NCI-H187 treated with DMSO at 0.1 percent for 48 hours (cell line): ENCODE measurements around the gene PPP1R9B.

Source experiments
- DNase-seq: peaks from one replicate; lab custom pipeline; 2025; lab: John Stamatoyannopoulos, UW

The PPP1R9B gene

DNA sequence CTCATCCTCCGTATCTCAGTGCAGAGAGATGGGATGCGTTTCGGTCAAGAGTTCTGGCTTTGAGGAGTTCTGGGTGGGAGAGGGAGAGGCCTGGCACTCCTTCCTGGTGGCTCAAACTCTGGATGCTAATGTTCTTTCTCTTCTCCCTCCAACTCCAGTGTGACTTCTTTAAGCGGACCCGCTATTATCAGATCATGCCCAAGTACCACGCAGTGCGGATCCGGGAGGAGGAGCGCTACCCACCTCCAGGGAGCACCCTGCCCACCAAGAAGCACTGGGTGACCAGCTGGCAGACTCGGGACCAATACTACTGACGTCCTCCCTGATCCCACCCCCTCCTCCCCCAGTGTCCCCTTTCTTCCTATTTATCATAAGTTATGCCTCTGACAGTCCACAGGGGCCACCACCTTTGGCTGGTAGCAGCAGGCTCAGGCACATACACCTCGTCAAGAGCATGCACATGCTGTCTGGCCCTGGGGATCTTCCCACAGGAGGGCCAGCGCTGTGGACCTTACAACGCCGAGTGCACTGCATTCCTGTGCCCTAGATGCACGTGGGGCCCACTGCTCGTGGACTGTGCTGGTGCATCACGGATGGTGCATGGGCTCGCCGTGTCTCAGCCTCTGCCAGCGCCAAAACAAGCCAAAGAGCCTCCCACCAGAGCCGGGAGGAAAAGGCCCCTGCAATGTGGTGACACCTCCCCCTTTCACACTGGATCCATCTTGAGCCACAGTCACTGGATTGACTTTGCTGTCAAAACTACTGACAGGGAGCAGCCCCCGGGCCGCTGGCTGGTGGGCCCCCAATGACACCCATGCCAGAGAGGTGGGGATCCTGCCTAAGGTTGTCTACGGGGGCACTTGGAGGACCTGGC lies 61.3 kb downstream of the PPP1R9B start:
- DNase-seq = no peak

GRCh38 chr17:50087912-50088405 lies 62.5 kb downstream of the PPP1R9B start:
- no peak for DNase-seq

DNA sequence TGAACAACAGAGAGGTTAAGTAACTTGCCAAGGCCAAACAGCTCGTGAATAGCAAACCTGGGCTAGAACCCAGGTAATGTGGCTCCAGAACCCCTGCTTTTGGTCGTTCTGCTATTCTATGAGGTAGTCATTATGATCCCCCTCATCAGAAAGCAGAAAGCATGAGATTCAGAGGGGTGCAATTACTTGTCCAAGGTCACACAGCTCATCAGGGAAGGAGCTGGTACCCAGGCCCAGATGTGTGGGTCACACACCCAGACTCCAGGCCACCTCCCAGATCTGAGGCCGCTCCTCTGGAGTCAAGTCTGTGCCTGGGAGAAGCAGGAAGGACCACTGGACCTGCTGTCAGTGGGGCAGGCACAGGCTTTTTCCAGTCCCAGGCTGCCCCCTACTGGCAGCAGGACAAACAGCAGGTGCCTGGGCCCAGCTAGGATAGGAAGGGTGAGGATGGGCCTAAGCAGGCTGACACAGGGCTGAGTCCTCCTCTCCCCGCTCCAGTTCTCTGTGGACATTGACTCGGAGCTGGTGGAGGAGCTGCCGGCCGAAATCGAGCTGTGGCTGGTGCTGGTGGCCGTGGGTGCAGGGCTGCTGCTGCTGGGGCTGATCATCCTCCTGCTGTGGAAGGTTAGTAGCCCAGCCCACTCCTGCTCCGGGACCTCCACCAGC lies 63.1 kb downstream of the PPP1R9B start:
- no peak for DNase-seq
